GM18951 (cell line): Measurements from ENCODE around the gene ZXDB.
"Not testable (repeated sequence)": the region's sequence is repeated elsewhere in the genome, so short reads cannot be mapped to it uniquely, and the experiment has no call there.

ENCODE experiments used
- POLR2A ChIP-seq: IDR thresholded peaks from 4 replicates; pipeline ENCODE4 v1.6.1; 2011; ENCODE audit warnings: mild to moderate bottlenecking; ENCODE audit not compliant: insufficient read length, insufficient read depth; ENCODE audit errors: extremely low read depth
- in situ Hi-C: fragments of 300-500 bp; cut with MboI; formaldehyde crosslinking; loops from one replicate; pipeline ENCODE4 v1.12.0; 2022; ENCODE audit warnings: low sequenced_read_pairs, mixed read lengths, inconsistent platforms; ENCODE audit not compliant: unreplicated experiment

The ZXDB gene

GRCh38 chrX:57591284-57592159, at the start of gene ZXDB:
ZXDB (plus strand) TSS chrX:57592011; CDS start chrX:57592049, 38 bp downstream.
- TF ChIP-seq POLR2A = peak; percentile 12
- in situ Hi-C loops = not testable (repeated sequence)

- in situ Hi-C loops = no loop called here
- no peak for TF ChIP-seq POLR2A
These were observed 26.6 kb upstream of the ZXDB start for GRCh38 chrX:57565198-57565597.

GRCh38 chrX:57573754-57574153, 18.1 kb upstream of the ZXDB start:
- in situ Hi-C loops = no loop called here

GRCh38 chrX:57582948-57583347, 8.9 kb upstream of the ZXDB start:
- in situ Hi-C loops = not testable (repeated sequence)

More at GRCh38 chrX:57573754-57574153, 18.1 kb upstream of the ZXDB start:
- no peak for TF ChIP-seq POLR2A

GRCh38 chrX:57583477-57583876, 8.3 kb upstream of the ZXDB start:
- in situ Hi-C loops = no loop called here
- TF ChIP-seq POLR2A = no peak

GRCh38 chrX:57586360-57586759, 5.5 kb upstream of the ZXDB start:
- in situ Hi-C loops = no loop called here
- TF ChIP-seq POLR2A = no peak

- in situ Hi-C loops = no loop called here
- no peak for TF ChIP-seq POLR2A
These were observed 4.7 kb upstream of the ZXDB start for GRCh38 chrX:57587062-57587461.

GRCh38 chrX:57587607-57588006, 4.2 kb upstream of the ZXDB start:
- no peak for TF ChIP-seq POLR2A
- in situ Hi-C loops = no loop called here

- in situ Hi-C loops = not testable (repeated sequence)
These were observed 516 bp downstream of the ZXDB start for GRCh38 chrX:57592160-57592893.

- in situ Hi-C loops = not testable (repeated sequence)
These were observed 1.0 kb downstream of the ZXDB start for GRCh38 chrX:57592894-57593215.

GRCh38 chrX:57595381-57595811, 3.6 kb downstream of the ZXDB start:
- TF ChIP-seq POLR2A = no peak
- in situ Hi-C loops = no loop called here

- no peak for TF ChIP-seq POLR2A
- in situ Hi-C loops = no loop called here
These were observed 4.3 kb downstream of the ZXDB start for GRCh38 chrX:57596109-57596508.

- TF ChIP-seq POLR2A = no peak
- in situ Hi-C loops = no loop called here
These were observed 4.7 kb downstream of the ZXDB start for GRCh38 chrX:57596516-57596915.
